Loucy (cell line): ENCODE results near the gene PPFIA1.

ENCODE experiments used
- CTCF ChIP-seq: fragments of 200-600 bp; sonication (generic); conservative IDR thresholded peaks from 2 replicates; pipeline ENCODE4 v1.5.1; 2014; ENCODE audit warnings: mild to moderate bottlenecking, antibody characterized with exemption, low read length
- EZH2phosphoT487 ChIP-seq: fragments of 200-600 bp; IDR thresholded peaks from 2 replicates; pipeline ENCODE4 v1.6.1; 2018; ENCODE audit warnings: antibody characterized with exemption, mild to moderate bottlenecking, moderate library complexity, borderline replicate concordance

GRCh38 chr11:70429428-70429705, 158.9 kb downstream of the PPFIA1 start:
- TF ChIP-seq CTCF, result no peak
- no peak for TF ChIP-seq EZH2phosphoT487
